IMR-90 (cell line): ENCODE measurements around the gene ZDHHC18.

ENCODE experiments used
- CEBPB ChIP-seq: IDR thresholded peaks from 2 replicates; pipeline ENCODE4 v1.6.1; 2012; ENCODE audit warnings: low read depth, low read length, improper control_type of control experiment
- MAZ ChIP-seq: IDR thresholded peaks from 2 replicates; pipeline ENCODE4 v1.6.1; 2012; ENCODE audit warnings: low read depth, mild to moderate bottlenecking, low read length, improper control_type of control experiment, moderate library complexity, borderline replicate concordance
- MXI1 ChIP-seq: IDR thresholded peaks from 2 replicates; pipeline ENCODE4 v1.6.1; 2012; ENCODE audit warnings: low read depth, mild to moderate bottlenecking, low read length, moderate library complexity, borderline replicate concordance
- NFE2L2 ChIP-seq: fragments of 150-350 bp; IDR thresholded peaks from 2 replicates; pipeline ENCODE4 v1.6.1; 2016; ENCODE audit warnings: low read depth, mild to moderate bottlenecking, low read length
- POLR2A ChIP-seq: IDR thresholded peaks from 2 replicates; pipeline ENCODE4 v1.6.1; 2012; ENCODE audit warnings: mild to moderate bottlenecking, low read depth, low read length
- RAD21 ChIP-seq: IDR thresholded peaks from 2 replicates; pipeline ENCODE4 v1.6.1; 2012; ENCODE audit warnings: low read length, improper control_type of control experiment
- RFX5 ChIP-seq: IDR thresholded peaks from 2 replicates; pipeline ENCODE4 v1.8.0; 2012; ENCODE audit warnings: low read depth, mild to moderate bottlenecking, low read length, moderate library complexity
- TF ChIP-seq, protein P1 (sequence below): conservative IDR thresholded peaks from 2 replicates; pipeline ENCODE4 v1.5.1; 2012; ENCODE audit warnings: mild to moderate bottlenecking, low read depth, low read length, improper control_type of control experiment
- TF ChIP-seq, protein P2 (sequence below): fragments of 150-350 bp; IDR thresholded peaks from 2 replicates; pipeline ENCODE4 v1.6.1; 2017; ENCODE audit warnings: mild to moderate bottlenecking, antibody characterized with exemption, low read length, low read depth

DNA sequence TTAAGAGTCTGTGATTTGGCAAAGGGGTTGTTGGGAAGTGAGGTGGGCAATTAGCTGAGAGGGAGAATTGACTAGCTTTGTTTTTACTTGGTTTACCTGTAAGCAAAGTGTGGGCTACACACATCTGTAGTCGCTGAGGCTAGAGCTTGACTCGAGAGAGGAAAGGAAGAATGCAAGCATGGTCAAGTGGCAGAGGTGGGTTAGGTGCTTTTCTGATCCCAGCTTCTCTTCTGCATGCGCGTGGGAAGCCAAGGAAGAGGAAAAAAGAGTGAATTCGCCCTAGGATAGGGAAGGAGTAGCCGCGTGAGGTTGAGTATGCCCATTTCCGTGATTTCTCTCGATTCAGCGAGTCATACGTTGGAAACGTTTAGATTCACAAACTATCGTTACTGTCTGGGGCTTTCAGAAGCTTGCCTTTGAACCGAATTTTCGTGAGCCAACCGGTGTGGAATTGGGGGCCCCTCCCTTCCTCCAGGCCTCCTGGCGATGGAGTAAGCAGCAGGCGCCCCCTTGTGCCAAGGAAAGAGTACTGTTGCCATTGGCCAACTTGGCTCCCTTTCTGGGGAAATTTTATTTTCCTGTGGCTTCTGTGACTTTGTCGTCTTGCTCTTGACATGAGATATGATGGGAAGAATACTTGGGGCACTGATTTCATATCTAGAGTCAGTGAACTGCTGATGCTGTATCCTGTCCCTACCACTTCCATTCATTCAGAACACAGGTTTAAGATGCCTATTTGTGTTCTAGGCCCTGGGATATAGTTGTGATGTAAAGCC lies 37.5 kb upstream of the ZDHHC18 start:
- TF ChIP-seq, protein P1, sequence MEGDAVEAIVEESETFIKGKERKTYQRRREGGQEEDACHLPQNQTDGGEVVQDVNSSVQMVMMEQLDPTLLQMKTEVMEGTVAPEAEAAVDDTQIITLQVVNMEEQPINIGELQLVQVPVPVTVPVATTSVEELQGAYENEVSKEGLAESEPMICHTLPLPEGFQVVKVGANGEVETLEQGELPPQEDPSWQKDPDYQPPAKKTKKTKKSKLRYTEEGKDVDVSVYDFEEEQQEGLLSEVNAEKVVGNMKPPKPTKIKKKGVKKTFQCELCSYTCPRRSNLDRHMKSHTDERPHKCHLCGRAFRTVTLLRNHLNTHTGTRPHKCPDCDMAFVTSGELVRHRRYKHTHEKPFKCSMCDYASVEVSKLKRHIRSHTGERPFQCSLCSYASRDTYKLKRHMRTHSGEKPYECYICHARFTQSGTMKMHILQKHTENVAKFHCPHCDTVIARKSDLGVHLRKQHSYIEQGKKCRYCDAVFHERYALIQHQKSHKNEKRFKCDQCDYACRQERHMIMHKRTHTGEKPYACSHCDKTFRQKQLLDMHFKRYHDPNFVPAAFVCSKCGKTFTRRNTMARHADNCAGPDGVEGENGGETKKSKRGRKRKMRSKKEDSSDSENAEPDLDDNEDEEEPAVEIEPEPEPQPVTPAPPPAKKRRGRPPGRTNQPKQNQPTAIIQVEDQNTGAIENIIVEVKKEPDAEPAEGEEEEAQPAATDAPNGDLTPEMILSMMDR, result peak; percentile 98
- TF ChIP-seq POLR2A (peak; percentile 62), RAD21 (peak; percentile 98), RFX5 (no peak), MXI1 (peak; percentile 40; the same call in 1 of the 2 replicates), CEBPB (peak; percentile 31; the same call in 1 of the 2 replicates), MAZ (peak; percentile 92; the same call in 1 of the 2 replicates), NFE2L2 (no peak)
- TF ChIP-seq, protein P2, sequence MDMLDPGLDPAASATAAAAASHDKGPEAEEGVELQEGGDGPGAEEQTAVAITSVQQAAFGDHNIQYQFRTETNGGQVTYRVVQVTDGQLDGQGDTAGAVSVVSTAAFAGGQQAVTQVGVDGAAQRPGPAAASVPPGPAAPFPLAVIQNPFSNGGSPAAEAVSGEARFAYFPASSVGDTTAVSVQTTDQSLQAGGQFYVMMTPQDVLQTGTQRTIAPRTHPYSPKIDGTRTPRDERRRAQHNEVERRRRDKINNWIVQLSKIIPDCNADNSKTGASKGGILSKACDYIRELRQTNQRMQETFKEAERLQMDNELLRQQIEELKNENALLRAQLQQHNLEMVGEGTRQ, result no peak
